OCI-LY1 (cell line): ENCODE results near the gene PPIL6.

ENCODE experiments used
- H2AFZ ChIP-seq: fragments of 200-600 bp; sonication (generic), shearing (Covaris generic); 2 replicates; pipeline ENCODE4 v1.6.0; 2014; ENCODE audit warnings: antibody characterized with exemption, mild to moderate bottlenecking, low read length
- H3F3A ChIP-seq: fragments of 200-600 bp; sonication (generic), shearing (Covaris generic); 2 replicates; pipeline ENCODE4 v1.6.0; 2014; ENCODE audit warnings: mild to moderate bottlenecking, antibody characterized with exemption, low read length, moderate library complexity; ENCODE audit not compliant: insufficient read depth
- H3K27ac ChIP-seq: fragments of 200-600 bp; sonication (generic); 2 replicates; pipeline ENCODE4 v1.5.1; 2014; ENCODE audit warnings: low read length, mixed run types, mild to moderate bottlenecking, low read depth; ENCODE audit not compliant: poor library complexity, severe bottlenecking
- H3K27me3 ChIP-seq: fragments of 200-600 bp; sonication (generic); 2 replicates; pipeline ENCODE4 v1.6.0; 2014; ENCODE audit warnings: antibody characterized with exemption, mild to moderate bottlenecking, low read length, moderate library complexity; ENCODE audit not compliant: insufficient read depth
- H3K36me3 ChIP-seq: fragments of 200-600 bp; sonication (generic); 2 replicates; pipeline ENCODE4 v1.6.1; 2014; ENCODE audit warnings: mild to moderate bottlenecking, antibody characterized with exemption, low read length, moderate library complexity, mixed read lengths; ENCODE audit not compliant: insufficient read depth
- H3K4me1 ChIP-seq: fragments of 200-600 bp; sonication (generic); 2 replicates; pipeline ENCODE4 v1.5.1; 2014; ENCODE audit warnings: mild to moderate bottlenecking, low read length, moderate library complexity; ENCODE audit not compliant: insufficient read depth, severe bottlenecking
- H3K4me2 ChIP-seq: fragments of 200-600 bp; sonication (generic), shearing (Covaris generic); 2 replicates; pipeline ENCODE4 v1.6.1; 2014; ENCODE audit warnings: low read length
- H3K4me3 ChIP-seq: fragments of 200-600 bp; sonication (generic); 2 replicates; pipeline ENCODE4 v1.5.1; 2014; ENCODE audit warnings: low read length, low read depth, mild to moderate bottlenecking, mixed read lengths; ENCODE audit not compliant: poor library complexity, severe bottlenecking
- H3K79me2 ChIP-seq: fragments of 200-600 bp; shearing (Covaris generic); 2 replicates; pipeline ENCODE4 v1.6.1; 2016; ENCODE audit warnings: mixed run types, low read length, mixed read lengths; ENCODE audit not compliant: insufficient read depth
- H3K9ac ChIP-seq: fragments of 200-600 bp; sonication (generic), shearing (Covaris generic); 2 replicates; pipeline ENCODE4 v1.6.1; 2014; ENCODE audit warnings: mild to moderate bottlenecking, low read length, mixed read lengths
- H3K9me2 ChIP-seq: fragments of 200-600 bp; sonication (generic), shearing (Covaris generic); 2 replicates; pipeline ENCODE4 v1.6.1; 2014; ENCODE audit warnings: low read depth, mild to moderate bottlenecking, low read length, mixed read lengths
- H3K9me3 ChIP-seq: fragments of 200-600 bp; shearing (Covaris generic); 2 replicates; pipeline ENCODE4 v1.6.1; 2014; ENCODE audit warnings: low read length, mixed read lengths
- H4K20me1 ChIP-seq: fragments of 200-600 bp; sonication (generic), shearing (Covaris generic); 2 replicates; pipeline ENCODE4 v1.6.0; 2016; ENCODE audit warnings: mild to moderate bottlenecking, low read length; ENCODE audit not compliant: insufficient read depth
- CTCF ChIP-seq: fragments of 200-600 bp; sonication (generic), shearing (Covaris generic); IDR thresholded peaks from 2 replicates; pipeline ENCODE4 v1.5.1; 2017; ENCODE audit warnings: mild to moderate bottlenecking, antibody characterized with exemption, low read length, moderate library complexity, mixed read lengths
- EZH2 ChIP-seq: fragments of 200-600 bp; sonication (generic), shearing (Covaris generic); IDR thresholded peaks from 2 replicates; pipeline ENCODE4 v1.8.0; 2017; ENCODE audit warnings: borderline replicate concordance, mixed run types, mild to moderate bottlenecking, antibody characterized with exemption, low read length, moderate library complexity, mixed read lengths

PPIL6 gene

GRCh38 chr6:109406196-109406595, 34.2 kb downstream of the PPIL6 start:
- H3K27ac ChIP-seq = no peak overlapping the region
- H3K4me3 ChIP-seq = no peak overlapping the region
- TF ChIP-seq CTCF (no peak), EZH2 (no peak)
- H4K20me1 ChIP-seq = no peaks in the 10 kb centered on the region
- no peak overlapping the region for H2AFZ ChIP-seq
- no peaks in the 10 kb centered on the region for H3K9me2 ChIP-seq
- H3K4me1 ChIP-seq = no peaks in the 10 kb centered on the region
- H3K9ac ChIP-seq = no peak overlapping the region
- no peaks in the 10 kb centered on the region for H3K79me2 ChIP-seq
- H3K4me2 ChIP-seq = no peak overlapping the region
- no peaks in the 10 kb centered on the region for H3K27me3 ChIP-seq
- no peaks in the 10 kb centered on the region for H3F3A ChIP-seq
- no peaks in the 10 kb centered on the region for H3K36me3 ChIP-seq
- H3K9me3 ChIP-seq = no peaks in the 10 kb centered on the region

GRCh38 chr6:109397020-109397419, 43.4 kb downstream of the PPIL6 start:
- Histone ChIP-seq H3K4me2 (no peak overlapping the region), H4K20me1 (no peaks in the 10 kb centered on the region)
- TF ChIP-seq EZH2 = no peak
- TF ChIP-seq CTCF = no peak

GRCh38 chr6:109396046-109396718, 44.2 kb downstream of the PPIL6 start:
- no peak overlapping the region for H3K4me3 ChIP-seq
- no peaks in the 10 kb centered on the region for H3K36me3 ChIP-seq
- H3K27ac ChIP-seq = no peak overlapping the region
- H3F3A ChIP-seq = no peaks in the 10 kb centered on the region
- no peaks in the 10 kb centered on the region for H3K79me2 ChIP-seq
- H4K20me1 ChIP-seq = no peaks in the 10 kb centered on the region
- H3K4me1 ChIP-seq = no peaks in the 10 kb centered on the region
- H3K9ac ChIP-seq = no peak overlapping the region
- H3K4me2 ChIP-seq = no peak overlapping the region
- no peaks in the 10 kb centered on the region for H3K27me3 ChIP-seq
- H3K9me2 ChIP-seq = no peaks in the 10 kb centered on the region
- no peak for TF ChIP-seq CTCF
- no peak for TF ChIP-seq EZH2
- no peak overlapping the region for H2AFZ ChIP-seq
- no peaks in the 10 kb centered on the region for H3K9me3 ChIP-seq

More at GRCh38 chr6:109397020-109397419, 43.4 kb downstream of the PPIL6 start:
- no peaks in the 10 kb centered on the region for H3K36me3 ChIP-seq
- no peaks in the 10 kb centered on the region for H3K9me2 ChIP-seq
- no peak overlapping the region for H3K9ac ChIP-seq
- no peak overlapping the region for H2AFZ ChIP-seq
- H3K4me1 ChIP-seq = no peaks in the 10 kb centered on the region
- H3F3A ChIP-seq = no peaks in the 10 kb centered on the region
- H3K79me2 ChIP-seq = no peaks in the 10 kb centered on the region
- no peak overlapping the region for H3K4me3 ChIP-seq
- no peak overlapping the region for H3K27ac ChIP-seq
- H3K27me3 ChIP-seq = no peaks in the 10 kb centered on the region
- H3K9me3 ChIP-seq = no peaks in the 10 kb centered on the region
